NCI-H146 treated with DMSO at 0.1 percent for 48 hours (cell line): ENCODE measurements around the gene PDE8A.
A peak's percentile ranks its signal among the peaks of the same experiment; 100 is the strongest.
"Not testable (repeated sequence)": the region's sequence is repeated elsewhere in the genome, so short reads cannot be mapped to it uniquely, and the experiment has no call there.

Experiments used
- DNase-seq: peaks from one replicate; lab custom pipeline; 2025; ENCODE audit not compliant: unreplicated experiment; lab: John Stamatoyannopoulos, UW

The PDE8A gene

GRCh38 chr15:85157344-85157743, 175.7 kb downstream of the PDE8A start:
- DNase-seq, result no peak

- DNase-seq, result no peak
Observed at GRCh38 chr15:85162237-85162636, 180.6 kb downstream of the PDE8A start.

GRCh38 chr15:85164841-85165466, 183.3 kb downstream of the PDE8A start:
- no peak for DNase-seq

- no peak for DNase-seq
Observed at GRCh38 chr15:85167568-85167967, 185.9 kb downstream of the PDE8A start.

- peak; percentile 57 for DNase-seq
Observed at GRCh38 chr15:85168642-85169173, 187.1 kb downstream of the PDE8A start.

GRCh38 chr15:85171736-85172135, 190.1 kb downstream of the PDE8A start:
- DNase-seq, result no peak

GRCh38 chr15:85172846-85173490, 191.3 kb downstream of the PDE8A start:
- DNase-seq, result no peak

- DNase-seq, result not testable (repeated sequence)
Observed at GRCh38 chr15:85173630-85174029, 192.0 kb downstream of the PDE8A start.

GRCh38 chr15:85174521-85174920, 192.9 kb downstream of the PDE8A start:
- DNase-seq, result no peak

- DNase-seq, result not testable (repeated sequence)
Observed at GRCh38 chr15:85177042-85177515, 195.4 kb downstream of the PDE8A start.

- DNase-seq, result no peak
Observed at GRCh38 chr15:85178308-85178707, 196.7 kb downstream of the PDE8A start.

- no peak for DNase-seq
Observed at GRCh38 chr15:85179700-85180099, 198.0 kb downstream of the PDE8A start.

- not testable (repeated sequence) for DNase-seq
Observed at GRCh38 chr15:85185350-85185749, 203.7 kb downstream of the PDE8A start.

- not testable (repeated sequence) for DNase-seq
Observed at GRCh38 chr15:85188171-85188577, 206.5 kb downstream of the PDE8A start.
